PFSK-1 (cell line): Measurements from ENCODE around the gene SERTM2.

Experiments used
- FOXP2 ChIP-seq: optimal IDR thresholded peaks from 2 replicates; pipeline ENCODE3; 2011; ENCODE audit warnings: borderline replicate concordance, control low read depth, inconsistent platforms; ENCODE audit not compliant: insufficient read depth; ENCODE audit errors: extremely low read length, extremely low read depth
- POLR2AphosphoS5 ChIP-seq: IDR thresholded peaks from 2 replicates; pipeline ENCODE4 v1.6.1; 2012; ENCODE audit warnings: low read depth, mild to moderate bottlenecking, control low read depth, low read length, moderate library complexity
- REST ChIP-seq, 2 experiments: IDR thresholded peaks; 2 replicates each; pipeline versions ENCODE4 v1.6.1 to v1.8.0; 2011 to 2012; ENCODE audit warnings: low read depth in 2 of 2, low read length in 2 of 2, control low read depth in 1 of 2, inconsistent platforms in 1 of 2, mild to moderate bottlenecking in 1 of 2, moderate library complexity in 1 of 2; ENCODE audit not compliant: insufficient read depth in 1 of 2
- SIN3A ChIP-seq: IDR thresholded peaks from 2 replicates; pipeline ENCODE4 v1.6.1; 2012; ENCODE audit warnings: mild to moderate bottlenecking, low read length, moderate library complexity, borderline replicate concordance; ENCODE audit not compliant: insufficient read depth
- TAF1 ChIP-seq: IDR thresholded peaks from 2 replicates; pipeline ENCODE4 v1.6.1; 2012; ENCODE audit warnings: low read length, control low read depth, borderline replicate concordance; ENCODE audit not compliant: insufficient read depth

Gene SERTM2

GRCh38 chrX:111481896-111482295 lies 29.5 kb upstream of the SERTM2 start:
- no peak for TF ChIP-seq REST (IDR thresholded peaks at IDR 0.05; ENCODE audit: insufficient read depth in 1 of 2, low read depth in 2 of 2, low read length in 2 of 2)
- TF ChIP-seq FOXP2, result no peak
- no peak for TF ChIP-seq POLR2AphosphoS5
- TF ChIP-seq SIN3A, result no peak
- TF ChIP-seq TAF1, result no peak

- TF ChIP-seq POLR2AphosphoS5 (no peak), TAF1 (no peak), REST (IDR thresholded peaks at IDR 0.05; ENCODE audit: insufficient read depth in 1 of 2, low read depth in 2 of 2, low read length in 2 of 2) (no peak), FOXP2 (no peak), SIN3A (no peak)
Observed at GRCh38 chrX:111483135-111483534, 28.3 kb upstream of the SERTM2 start.

GRCh38 chrX:111483881-111484280 lies 27.6 kb upstream of the SERTM2 start:
- TF ChIP-seq REST (IDR thresholded peaks at IDR 0.05; ENCODE audit: insufficient read depth in 1 of 2, low read depth in 2 of 2, low read length in 2 of 2), result no peak
- TF ChIP-seq POLR2AphosphoS5, result no peak
- no peak for TF ChIP-seq FOXP2
- TF ChIP-seq TAF1, result no peak
- no peak for TF ChIP-seq SIN3A

GRCh38 chrX:111490688-111491087 lies 20.8 kb upstream of the SERTM2 start:
- no peak for TF ChIP-seq REST (IDR thresholded peaks at IDR 0.05; ENCODE audit: insufficient read depth in 1 of 2, low read depth in 2 of 2, low read length in 2 of 2)
- no peak for TF ChIP-seq TAF1
- no peak for TF ChIP-seq SIN3A
- no peak for TF ChIP-seq POLR2AphosphoS5
- no peak for TF ChIP-seq FOXP2

GRCh38 chrX:111492085-111492484 lies 19.4 kb upstream of the SERTM2 start:
- TF ChIP-seq SIN3A (no peak), POLR2AphosphoS5 (no peak), TAF1 (no peak), REST (IDR thresholded peaks at IDR 0.05; ENCODE audit: insufficient read depth in 1 of 2, low read depth in 2 of 2, low read length in 2 of 2) (no peak), FOXP2 (no peak)
